Thyroid gland (tissue), 4 donors: ENCODE data around the gene BCL2L1.

ENCODE experiments used
- CTCF ChIP-seq, 6 experiments: fragments of 200-600 bp in 3 of 6; fragments of 450-650 bp in 3 of 6; sonication (generic) in 3 of 6; IDR thresholded peaks; one replicate each; pipeline ENCODE4 v1.5.1; 2016 to 2019; ENCODE audit warnings: antibody characterized with exemption in 6 of 6, mild to moderate bottlenecking in 2 of 6, inconsistent platforms in 1 of 6, moderate library complexity in 1 of 6
- POLR2A ChIP-seq, 2 donors: fragments of 450-650 bp; IDR thresholded peaks; one replicate each; pipeline ENCODE4 v1.6.1; 2017; ENCODE audit warnings: antibody characterized with exemption in 2 of 2, mild to moderate bottlenecking in 2 of 2, moderate library complexity in 1 of 2

GRCh38 chr20:31751126-31751525 is 28.5 kb upstream of the BCL2L1 start:
- no peak for TF ChIP-seq CTCF (IDR thresholded peaks at IDR 0.05)
- no peak for TF ChIP-seq POLR2A (IDR thresholded peaks at IDR 0.05)
